B cell (primary cell): ENCODE measurements around the gene RASGRF2.

Experiments used
- CTCF ChIP-seq: fragments of 200-600 bp; IDR thresholded peaks from one replicate; pipeline ENCODE4 v1.8.0; 2022; ENCODE audit warnings: antibody characterized with exemption, mild to moderate bottlenecking
- EZH2 ChIP-seq: IDR thresholded peaks from 2 replicates; pipeline ENCODE4 v1.6.1; 2012; ENCODE audit warnings: borderline replicate concordance, low read depth, mild to moderate bottlenecking, moderate library complexity, low read length; ENCODE audit not compliant: insufficient read depth, poor library complexity, severe bottlenecking

DNA sequence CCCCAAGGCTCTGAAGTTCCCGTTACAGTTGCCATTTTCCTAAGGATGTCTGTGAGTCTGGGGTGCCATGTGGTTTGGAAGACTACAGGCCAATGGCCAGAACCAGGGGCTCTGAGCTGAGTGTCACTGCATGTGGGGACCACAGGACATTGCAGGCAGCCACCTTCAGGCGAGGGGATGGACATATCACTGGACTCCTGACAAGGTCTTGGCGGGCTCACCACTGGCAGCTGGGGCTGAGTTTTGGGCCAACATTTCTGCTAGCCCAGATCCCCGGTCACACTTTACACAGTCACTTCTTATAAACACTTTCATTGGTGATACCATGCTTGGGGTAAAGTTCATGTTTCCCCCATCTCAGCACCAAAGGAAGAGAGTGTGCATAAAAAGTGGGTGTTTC is 109.8 kb downstream of the RASGRF2 start:
- no peak for TF ChIP-seq CTCF
- no peak for TF ChIP-seq EZH2
